NCI-H1092 (cell line): ENCODE measurements around the gene SHE.
"Not testable (repeated sequence)": the region's sequence is repeated elsewhere in the genome, so short reads cannot be mapped to it uniquely, and the experiment has no call there.

Source experiments
- DNase-seq: peaks from one replicate; lab custom pipeline; 2025; lab: John Stamatoyannopoulos, UW

SHE gene

DNA sequence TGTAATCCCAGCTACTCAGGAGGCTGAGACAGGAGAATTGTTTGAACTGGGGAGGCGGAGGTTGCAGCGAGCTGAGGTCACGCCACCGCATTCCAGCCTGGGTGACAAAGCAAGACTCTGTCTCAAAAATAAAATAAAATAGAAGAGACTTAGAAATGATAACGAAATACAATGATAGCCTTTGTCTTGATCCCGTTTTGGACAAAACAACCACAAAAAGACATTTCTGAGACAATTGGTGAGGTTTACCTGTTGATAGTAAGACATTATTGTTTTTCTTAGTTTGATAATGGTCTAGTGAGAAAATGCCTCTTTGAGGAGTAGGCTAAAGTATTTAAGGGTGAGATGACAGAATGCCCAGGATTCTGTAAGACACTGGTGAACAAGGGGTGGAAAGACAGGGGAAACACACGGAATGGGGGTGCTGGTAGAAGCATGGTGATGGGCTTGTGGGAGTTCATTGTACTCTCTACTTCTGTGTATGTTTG is 11.9 kb upstream of the SHE start:
- DNase-seq, result no peak

DNA sequence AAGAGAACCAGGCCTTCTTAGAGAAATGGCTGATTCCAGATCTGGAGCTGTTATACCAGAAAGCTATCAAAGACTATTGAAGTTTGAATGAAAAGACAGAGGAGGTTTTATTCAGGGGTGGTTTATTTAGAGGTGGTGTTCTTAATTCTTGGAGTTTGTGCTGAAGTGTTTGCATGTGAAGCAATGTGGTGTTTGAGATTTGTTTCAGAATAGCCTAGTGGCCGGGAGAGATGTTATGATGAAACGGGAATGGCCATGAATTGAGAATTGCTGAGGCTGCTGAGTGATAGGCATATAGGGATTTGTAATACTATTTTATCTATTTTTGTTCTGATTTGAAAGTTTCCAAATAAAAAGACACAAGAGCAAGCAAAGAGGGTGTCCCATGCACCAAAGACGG is 10.5 kb upstream of the SHE start:
- DNase-seq, result no peak

DNA sequence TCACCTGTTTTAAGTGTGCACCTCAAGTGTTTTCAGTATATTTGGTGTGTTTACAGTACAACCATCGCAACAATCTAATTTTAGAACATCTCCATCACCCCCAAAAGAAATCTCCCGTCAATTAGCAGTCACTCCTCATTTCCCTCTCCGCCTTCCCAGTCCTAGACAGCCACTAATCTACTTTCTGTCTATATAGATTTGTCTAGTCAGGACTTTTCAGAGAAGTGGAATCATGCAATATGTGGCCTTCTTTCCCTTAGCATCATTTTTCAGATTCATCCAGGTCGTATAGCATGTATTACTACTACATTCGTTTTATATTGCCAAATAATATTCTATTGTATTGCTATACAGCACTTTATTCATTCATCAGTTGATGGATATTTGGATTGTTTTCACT is 1.7 kb upstream of the SHE start:
- no peak for DNase-seq

GRCh38 chr1:154502744-154503115 is 518 bp upstream of the SHE start:
- no peak for DNase-seq

DNA sequence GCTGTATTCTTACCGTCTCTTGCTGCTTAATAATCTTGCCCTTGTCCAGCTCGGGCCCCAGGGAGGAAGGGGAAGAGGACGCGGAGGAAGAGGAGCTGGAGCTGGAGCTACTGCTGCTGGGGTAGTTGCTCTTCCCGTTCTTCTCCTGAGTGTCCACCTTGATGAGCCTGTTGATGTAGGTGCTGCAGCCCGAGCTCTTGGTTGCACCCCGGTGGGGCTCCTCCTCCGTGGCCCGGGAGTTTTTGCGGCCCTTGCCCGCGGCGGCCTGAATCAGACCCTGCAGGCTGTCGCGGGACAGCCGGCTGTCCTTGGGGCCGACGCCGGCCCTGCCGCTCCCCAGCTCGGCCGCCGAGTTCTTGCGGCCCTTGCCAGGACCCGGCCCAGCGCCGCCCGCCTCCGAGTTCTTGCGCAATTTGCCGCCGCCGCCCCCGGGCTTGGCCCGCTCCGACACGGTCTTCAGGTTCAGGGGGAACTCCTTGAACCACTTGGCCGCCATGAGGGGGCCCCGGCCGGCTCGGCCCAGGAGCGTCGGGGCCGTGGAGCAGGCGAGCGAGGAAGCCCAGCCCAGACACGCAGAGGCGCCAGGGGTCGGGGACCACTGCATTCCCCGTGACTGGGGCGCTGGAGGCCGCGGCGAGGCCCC is 668 bp downstream of the SHE start:
- DNase-seq, result no peak

- DNase-seq, result no peak
Measured at GRCh38 chr1:154500533-154500932, 1.7 kb downstream of the SHE start.

- no peak for DNase-seq
Measured at GRCh38 chr1:154499446-154499845, 2.8 kb downstream of the SHE start.

DNA sequence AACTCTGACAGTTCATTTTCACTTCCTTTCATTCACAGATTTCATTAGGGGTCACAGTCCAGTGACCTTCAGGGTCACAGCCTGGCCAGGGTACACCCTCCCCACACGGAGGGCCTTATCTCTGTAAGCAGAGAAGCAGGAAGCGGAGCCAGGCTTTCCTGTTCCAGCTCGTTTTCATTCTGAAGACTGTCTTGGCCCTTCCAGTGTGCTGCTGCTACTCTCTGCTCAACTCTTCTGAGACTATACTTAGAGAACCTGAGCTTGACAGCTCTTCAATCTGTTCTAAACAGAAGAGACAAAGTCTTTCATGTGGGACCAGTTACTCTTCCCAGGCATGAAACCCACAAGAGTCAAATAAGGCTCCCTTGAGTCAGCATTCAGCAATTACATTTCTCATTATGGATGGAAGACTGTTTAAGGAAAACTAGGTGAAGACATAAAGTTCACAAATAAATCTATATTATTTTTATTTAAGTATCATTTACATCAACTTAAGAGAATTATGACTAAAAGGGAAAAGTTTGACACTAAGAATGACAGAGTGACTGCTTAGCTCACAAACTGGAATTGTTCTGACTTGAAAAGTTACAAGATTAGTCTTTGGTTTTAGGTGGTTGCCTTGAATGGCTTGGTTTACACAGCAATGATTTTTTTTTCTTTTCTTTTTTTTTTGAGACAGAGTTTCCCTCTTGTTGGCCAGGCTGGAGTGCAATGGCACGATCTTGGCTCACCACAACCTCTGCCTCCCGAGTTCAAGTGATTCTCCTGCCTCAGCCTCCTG is 5.0 kb downstream of the SHE start:
- DNase-seq, result no peak

DNA sequence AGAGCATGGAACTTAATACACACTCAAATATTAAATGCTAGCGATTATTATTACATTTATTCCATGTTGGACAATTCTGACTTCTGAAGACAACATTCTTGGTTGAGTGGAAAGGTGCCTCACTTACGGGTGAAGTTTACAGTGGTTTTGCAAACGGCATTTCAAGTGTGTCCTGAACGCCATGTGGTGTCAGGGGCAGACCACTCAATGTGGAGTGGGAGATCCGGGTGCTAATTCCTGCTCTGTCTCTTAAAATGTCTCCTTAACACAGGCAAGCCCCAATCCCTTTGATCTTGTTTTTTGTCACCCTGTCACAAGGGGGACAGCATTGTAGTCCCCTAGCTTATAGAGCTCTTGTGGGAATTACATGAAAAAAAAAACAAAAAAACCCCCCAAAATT is 5.8 kb downstream of the SHE start:
- no peak for DNase-seq

DNA sequence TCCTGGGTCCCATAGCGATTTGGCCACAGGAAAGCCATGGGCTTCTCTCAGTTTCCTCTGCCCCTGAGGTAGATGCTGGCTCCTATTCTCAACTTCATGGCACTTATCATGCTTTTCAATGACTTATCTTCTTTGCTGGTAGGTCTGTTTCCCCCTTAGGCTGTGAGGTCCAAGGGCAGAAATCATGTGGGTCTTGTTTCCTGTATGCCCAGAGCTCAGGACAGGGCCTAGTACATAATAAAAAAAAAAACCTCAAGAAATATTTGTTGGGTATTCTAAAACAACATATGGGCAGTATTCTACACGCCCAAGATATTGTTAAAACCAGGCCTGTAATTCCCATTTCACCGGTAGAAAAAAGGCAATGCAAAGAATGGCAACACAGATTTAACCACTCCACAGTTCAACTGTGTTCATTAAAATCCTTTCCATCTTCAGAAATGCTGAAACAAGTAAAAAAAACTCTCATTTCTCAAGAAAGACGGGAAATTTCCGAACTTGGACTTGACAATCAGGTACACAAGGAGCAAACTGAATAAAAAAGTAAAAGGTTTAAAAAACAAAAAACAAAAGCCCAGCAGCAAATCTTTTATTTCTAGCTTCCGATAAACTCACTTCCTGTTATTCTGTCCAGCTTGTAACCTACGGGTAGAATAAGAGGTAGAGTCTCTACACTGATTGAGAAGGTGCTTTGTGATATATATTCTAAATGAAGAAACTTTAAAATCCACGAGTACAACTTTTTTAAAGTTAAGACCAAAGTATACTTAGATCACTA is 6.5 kb downstream of the SHE start:
- DNase-seq, result no peak

- no peak for DNase-seq
Measured at GRCh38 chr1:154493276-154493675, 8.9 kb downstream of the SHE start.

- no peak for DNase-seq
Measured at GRCh38 chr1:154492115-154492514, 10.1 kb downstream of the SHE start.

- no peak for DNase-seq
Measured at GRCh38 chr1:154490317-154490716, 11.9 kb downstream of the SHE start.

DNA sequence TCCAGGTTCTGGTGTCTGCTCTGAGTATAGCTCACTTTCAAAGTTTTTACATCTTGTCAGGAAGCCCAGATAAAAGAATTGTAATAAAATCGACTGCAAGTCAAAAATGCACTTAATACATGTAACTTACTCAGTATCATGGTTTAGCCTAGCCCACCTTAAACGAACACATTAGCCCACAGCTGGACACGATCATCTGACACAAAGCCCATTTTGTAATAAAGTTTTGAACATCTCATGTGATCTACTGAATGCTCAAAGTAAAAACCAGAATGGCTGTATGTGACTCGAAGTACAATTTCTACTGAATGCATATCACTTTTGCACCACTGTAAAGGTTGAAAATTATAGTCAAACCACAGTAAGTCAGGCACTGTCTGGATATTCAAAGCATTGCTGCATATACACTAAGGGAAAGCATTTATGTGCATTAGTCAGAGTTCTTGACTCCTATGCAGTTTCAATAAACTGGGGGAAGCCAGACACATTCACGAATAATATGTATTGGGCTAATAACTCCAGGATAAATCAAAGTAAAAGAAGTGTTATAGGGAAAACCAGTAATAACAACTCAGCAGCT is 12.4 kb downstream of the SHE start:
- DNase-seq, result no peak

GRCh38 chr1:154488922-154489321 is 13.3 kb downstream of the SHE start:
- no peak for DNase-seq

GRCh38 chr1:154486756-154487155 is 15.5 kb downstream of the SHE start:
- DNase-seq, result not testable (repeated sequence)

DNA sequence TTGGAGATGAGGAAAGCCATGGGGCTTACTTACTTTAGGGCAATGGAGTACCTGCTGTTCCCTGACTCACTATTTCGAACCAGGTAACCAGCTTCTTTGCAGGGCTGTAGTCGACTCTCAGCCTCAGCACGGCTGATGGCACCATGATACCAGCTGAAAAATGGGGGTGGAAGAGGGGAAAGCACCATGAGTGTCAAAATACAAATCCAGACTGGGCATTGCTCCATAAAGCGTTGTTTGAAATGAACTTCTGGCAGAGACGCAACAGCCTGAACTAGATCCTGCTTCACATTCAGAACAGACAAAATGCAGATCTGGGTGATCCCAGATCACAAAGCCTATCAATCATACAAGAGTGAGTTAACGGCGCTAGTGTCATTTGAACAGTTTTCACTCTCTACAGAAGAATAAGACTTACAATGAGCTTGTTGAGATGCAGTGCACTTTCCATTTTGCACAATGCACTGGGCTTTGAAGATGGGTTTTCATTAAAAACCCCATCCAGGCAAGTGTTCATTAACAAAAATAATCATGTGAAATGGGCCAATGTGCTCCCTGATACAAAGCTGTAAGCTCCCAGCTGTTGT is 16.2 kb downstream of the SHE start:
- no peak for DNase-seq

GRCh38 chr1:154485106-154485505 is 17.1 kb downstream of the SHE start:
- DNase-seq, result no peak

DNA sequence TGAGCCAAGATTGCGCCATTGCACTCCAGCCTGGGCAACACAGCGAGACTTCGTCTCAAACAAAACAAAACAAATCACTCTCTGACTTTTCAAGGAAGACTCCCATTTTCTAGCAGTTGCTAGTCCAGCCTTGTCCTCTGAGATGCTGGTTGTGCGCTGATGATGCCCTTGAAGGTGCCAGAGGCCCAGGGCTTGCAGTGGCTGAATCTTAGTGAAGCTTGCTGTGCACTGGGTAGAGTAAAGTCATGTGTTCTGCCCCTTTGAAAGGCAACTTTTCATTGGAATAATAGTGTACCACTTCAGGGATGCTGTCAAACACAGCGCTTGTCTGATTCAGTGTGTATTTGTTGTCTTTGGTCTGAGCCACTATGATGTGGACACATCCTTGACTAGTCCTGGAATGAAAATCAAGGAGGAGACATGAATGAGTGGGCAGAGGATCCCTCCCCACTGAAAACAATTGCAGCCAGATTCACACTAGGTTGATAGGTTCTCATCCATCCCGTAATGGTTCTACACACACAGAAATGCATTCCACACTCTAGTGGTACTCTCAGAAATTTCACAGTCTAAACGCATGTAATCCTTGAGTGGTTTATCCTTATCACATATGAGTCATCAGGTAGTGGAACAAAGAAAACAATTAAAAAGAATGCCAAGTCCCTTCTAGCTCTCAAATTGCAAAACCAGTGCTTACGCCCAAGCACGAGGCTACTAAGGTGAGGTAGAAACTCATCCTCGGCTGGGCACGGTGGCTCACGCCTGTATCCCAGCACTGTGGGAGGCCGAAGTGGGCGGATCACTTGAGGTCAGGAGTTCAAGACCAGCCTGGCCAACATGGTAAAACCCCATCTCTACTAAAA is 18.0 kb downstream of the SHE start:
- no peak for DNase-seq

GRCh38 chr1:154481053-154481452 is 21.2 kb downstream of the SHE start:
- DNase-seq, result no peak

GRCh38 chr1:154479764-154480421 is 22.3 kb downstream of the SHE start:
- peak; percentile 69 for DNase-seq
